WTC11 (cell line): ENCODE measurements around the gene FBXL13.

Source experiments
- KAT7 ChIP-seq: sonication (generic); formaldehyde crosslinking; IDR thresholded peaks from 2 replicates; pipeline ENCODE4 v1.8.1; 2023; ENCODE audit warnings: missing genetic modification reagents, mild to moderate bottlenecking, borderline replicate concordance
- NFYB ChIP-seq: sonication (generic); formaldehyde crosslinking; conservative IDR thresholded peaks from 2 replicates; pipeline ENCODE4 v1.8.0; 2022; ENCODE audit warnings: low read depth, missing genetic modification reagents
- NR1H2 ChIP-seq: sonication (generic); formaldehyde crosslinking; IDR thresholded peaks from 2 replicates; pipeline ENCODE4 v1.9.0; 2021; ENCODE audit warnings: mild to moderate bottlenecking, moderate library complexity, missing genetic modification reagents
- NR2C2 ChIP-seq: sonication (generic); formaldehyde crosslinking; IDR thresholded peaks from 2 replicates; pipeline ENCODE4 v1.8.0; 2022; ENCODE audit warnings: mild to moderate bottlenecking, missing genetic modification reagents
- NR3C1 ChIP-seq: sonication (generic); formaldehyde crosslinking; conservative IDR thresholded peaks from 2 replicates; pipeline ENCODE4 v1.8.1; 2023; ENCODE audit warnings: low read depth, mild to moderate bottlenecking, missing genetic modification reagents
- SP1 ChIP-seq: sonication (generic); formaldehyde crosslinking; conservative IDR thresholded peaks from 2 replicates; pipeline ENCODE4 v1.8.1; 2022; ENCODE audit warnings: missing genetic modification reagents
- ZNF263 ChIP-seq: sonication (generic); formaldehyde crosslinking; IDR thresholded peaks from 2 replicates; pipeline ENCODE4 v1.8.1; 2022; ENCODE audit warnings: low read depth, mild to moderate bottlenecking, moderate library complexity, missing genetic modification reagents
- TF ChIP-seq, protein P1 (sequence below): sonication (generic); formaldehyde crosslinking; IDR thresholded peaks from 2 replicates; pipeline ENCODE4 v1.8.1; 2023; ENCODE audit warnings: mild to moderate bottlenecking, missing genetic modification reagents, moderate library complexity
- TF ChIP-seq, protein P2 (sequence below): fragments of 200-600 bp; IDR thresholded peaks from 2 replicates; pipeline ENCODE4 v1.8.0; 2022; ENCODE audit warnings: antibody characterized with exemption
- TF ChIP-seq, protein P3 (sequence below): fragments of 250-450 bp; sonication (Bioruptor Pico); IDR thresholded peaks from 2 replicates; pipeline ENCODE4 v1.9.0; 2021; ENCODE audit warnings: mild to moderate bottlenecking
- TF ChIP-seq, protein P4 (sequence below): sonication (generic); formaldehyde crosslinking; IDR thresholded peaks from 2 replicates; pipeline ENCODE4 v1.8.0; 2023; ENCODE audit warnings: missing genetic modification reagents

DNA sequence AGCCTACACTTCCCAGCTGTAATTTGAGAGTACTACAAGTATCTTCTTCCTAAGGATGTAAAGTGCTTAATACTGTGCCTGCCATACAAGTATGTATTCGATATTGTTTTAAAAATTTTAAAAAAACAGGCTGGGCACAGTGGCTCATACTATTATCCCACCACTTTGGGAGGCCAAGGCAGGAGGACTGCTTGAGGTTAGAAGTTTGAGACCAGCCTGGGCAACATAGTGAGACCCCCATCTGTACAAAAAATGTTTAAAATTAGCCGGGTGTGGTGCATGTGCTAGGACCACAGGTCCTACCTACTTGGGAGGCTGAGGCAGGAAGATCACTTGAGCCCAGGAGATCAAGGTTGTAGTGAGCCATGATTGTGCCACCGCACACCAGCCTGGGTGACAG, 8.6 kb upstream of the FBXL13 start:
- TF ChIP-seq NR3C1 (CRISPR knock-in tag) (no peak), KAT7 (no peak), SP1 (CRISPR knock-in tag) (no peak), ZNF263 (CRISPR knock-in tag) (no peak), NR2C2 (CRISPR knock-in tag) (no peak), NR1H2 (CRISPR knock-in tag) (no peak), NFYB (CRISPR knock-in tag) (no peak)
- TF ChIP-seq, protein P1, sequence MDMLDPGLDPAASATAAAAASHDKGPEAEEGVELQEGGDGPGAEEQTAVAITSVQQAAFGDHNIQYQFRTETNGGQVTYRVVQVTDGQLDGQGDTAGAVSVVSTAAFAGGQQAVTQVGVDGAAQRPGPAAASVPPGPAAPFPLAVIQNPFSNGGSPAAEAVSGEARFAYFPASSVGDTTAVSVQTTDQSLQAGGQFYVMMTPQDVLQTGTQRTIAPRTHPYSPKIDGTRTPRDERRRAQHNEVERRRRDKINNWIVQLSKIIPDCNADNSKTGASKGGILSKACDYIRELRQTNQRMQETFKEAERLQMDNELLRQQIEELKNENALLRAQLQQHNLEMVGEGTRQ (CRISPR knock-in tag), result no peak
- TF ChIP-seq, protein P2, sequence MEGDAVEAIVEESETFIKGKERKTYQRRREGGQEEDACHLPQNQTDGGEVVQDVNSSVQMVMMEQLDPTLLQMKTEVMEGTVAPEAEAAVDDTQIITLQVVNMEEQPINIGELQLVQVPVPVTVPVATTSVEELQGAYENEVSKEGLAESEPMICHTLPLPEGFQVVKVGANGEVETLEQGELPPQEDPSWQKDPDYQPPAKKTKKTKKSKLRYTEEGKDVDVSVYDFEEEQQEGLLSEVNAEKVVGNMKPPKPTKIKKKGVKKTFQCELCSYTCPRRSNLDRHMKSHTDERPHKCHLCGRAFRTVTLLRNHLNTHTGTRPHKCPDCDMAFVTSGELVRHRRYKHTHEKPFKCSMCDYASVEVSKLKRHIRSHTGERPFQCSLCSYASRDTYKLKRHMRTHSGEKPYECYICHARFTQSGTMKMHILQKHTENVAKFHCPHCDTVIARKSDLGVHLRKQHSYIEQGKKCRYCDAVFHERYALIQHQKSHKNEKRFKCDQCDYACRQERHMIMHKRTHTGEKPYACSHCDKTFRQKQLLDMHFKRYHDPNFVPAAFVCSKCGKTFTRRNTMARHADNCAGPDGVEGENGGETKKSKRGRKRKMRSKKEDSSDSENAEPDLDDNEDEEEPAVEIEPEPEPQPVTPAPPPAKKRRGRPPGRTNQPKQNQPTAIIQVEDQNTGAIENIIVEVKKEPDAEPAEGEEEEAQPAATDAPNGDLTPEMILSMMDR, result no peak
- TF ChIP-seq, protein P3, sequence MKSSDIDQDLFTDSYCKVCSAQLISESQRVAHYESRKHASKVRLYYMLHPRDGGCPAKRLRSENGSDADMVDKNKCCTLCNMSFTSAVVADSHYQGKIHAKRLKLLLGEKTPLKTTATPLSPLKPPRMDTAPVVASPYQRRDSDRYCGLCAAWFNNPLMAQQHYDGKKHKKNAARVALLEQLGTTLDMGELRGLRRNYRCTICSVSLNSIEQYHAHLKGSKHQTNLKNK (CRISPR knock-in tag), result no peak
- TF ChIP-seq, protein P4, sequence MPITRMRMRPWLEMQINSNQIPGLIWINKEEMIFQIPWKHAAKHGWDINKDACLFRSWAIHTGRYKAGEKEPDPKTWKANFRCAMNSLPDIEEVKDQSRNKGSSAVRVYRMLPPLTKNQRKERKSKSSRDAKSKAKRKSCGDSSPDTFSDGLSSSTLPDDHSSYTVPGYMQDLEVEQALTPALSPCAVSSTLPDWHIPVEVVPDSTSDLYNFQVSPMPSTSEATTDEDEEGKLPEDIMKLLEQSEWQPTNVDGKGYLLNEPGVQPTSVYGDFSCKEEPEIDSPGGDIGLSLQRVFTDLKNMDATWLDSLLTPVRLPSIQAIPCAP (CRISPR knock-in tag), result no peak
